DND-41 (cell line): ENCODE data around the gene SUCLG2.

Experiments used
- ATAC-seq: fragments of 200-7000 bp; cut with Tn5 transposase; 3 replicates; pipeline ENCODE4 v1.9.1; 2021; ENCODE audit warnings: low read depth; ENCODE audit not compliant: insufficient read depth
- DNase-seq: peaks from one replicate; pipeline ENCODE4 v3.0.0-alpha.2; 2020
- H2AFZ ChIP-seq: 2 replicates; pipeline ENCODE4 v1.6.0; 2012; ENCODE audit warnings: low read depth, low read length
- H3K27ac ChIP-seq: 2 replicates; pipeline ENCODE4 v1.5.1; 2012; ENCODE audit warnings: low read length, inconsistent platforms
- H3K27me3 ChIP-seq: fragments of 200-600 bp; sonication (generic); 2 replicates; pipeline ENCODE4 v1.6.0; 2012; ENCODE audit warnings: low read length, mild to moderate bottlenecking, inconsistent platforms; ENCODE audit not compliant: insufficient read depth, poor library complexity
- H3K36me3 ChIP-seq: 2 replicates; pipeline ENCODE4 v1.5.1; 2012; ENCODE audit warnings: low read length, inconsistent platforms; ENCODE audit not compliant: insufficient read depth
- H3K4me1 ChIP-seq: 2 replicates; pipeline ENCODE4 v1.5.1; 2012; ENCODE audit warnings: mild to moderate bottlenecking, low read length; ENCODE audit not compliant: insufficient read depth
- H3K4me2 ChIP-seq: 2 replicates; pipeline ENCODE4 v1.6.0; 2012; ENCODE audit warnings: mild to moderate bottlenecking, moderate library complexity, low read length, inconsistent platforms; ENCODE audit not compliant: insufficient read depth
- H3K4me3 ChIP-seq, 2 experiments: fragments of 200-600 bp in 1 of 2; shearing (Covaris generic) in 1 of 2; 2 replicates each; pipeline ENCODE4 v1.5.1; 2012 to 2016; ENCODE audit warnings: inconsistent platforms in 2 of 2, low read length in 2 of 2, mild to moderate bottlenecking in 2 of 2, low read depth in 1 of 2, moderate library complexity in 1 of 2
- H3K79me2 ChIP-seq: 2 replicates; pipeline ENCODE4 v1.6.0; 2012; ENCODE audit warnings: low read length, inconsistent platforms; ENCODE audit not compliant: insufficient read depth
- H3K9ac ChIP-seq: 2 replicates; pipeline ENCODE4 v1.6.0; 2012; ENCODE audit warnings: low read depth, mild to moderate bottlenecking, inconsistent platforms, low read length, moderate library complexity
- H3K9me3 ChIP-seq: 2 replicates; pipeline ENCODE4 v1.5.1; 2012; ENCODE audit warnings: low read length, moderate library complexity, mild to moderate bottlenecking, inconsistent platforms; ENCODE audit not compliant: insufficient read depth, severe bottlenecking
- H4K20me1 ChIP-seq: 2 replicates; pipeline ENCODE4 v1.6.0; 2012; ENCODE audit warnings: low read length; ENCODE audit not compliant: insufficient read depth
- CTCF ChIP-seq: IDR thresholded peaks from 2 replicates; pipeline ENCODE4 v1.5.1; 2012; ENCODE audit warnings: borderline replicate concordance, low read length, moderate library complexity, mild to moderate bottlenecking; ENCODE audit not compliant: poor library complexity, severe bottlenecking; ENCODE audit errors: extremely low read depth
- EZH2 ChIP-seq: IDR thresholded peaks from 3 replicates; pipeline ENCODE4 v1.6.1; 2012; ENCODE audit warnings: borderline replicate concordance, low read depth, mild to moderate bottlenecking, moderate library complexity, low read length, inconsistent platforms; ENCODE audit not compliant: severe bottlenecking

Gene SUCLG2

GRCh38 chr3:67414740-67415139 is 239.7 kb downstream of the SUCLG2 start:
- no peaks in the 10 kb centered on the region for H3K36me3 ChIP-seq
- H3K4me2 ChIP-seq, result no peak overlapping the region
- H4K20me1 ChIP-seq, result no peaks in the 10 kb centered on the region
- DNase-seq (no peak), ATAC-seq (no peak)
- no peak overlapping the region for H2AFZ ChIP-seq
- H3K79me2 ChIP-seq, result no peaks in the 10 kb centered on the region
- peaks cover 1% of the 10 kb centered on the region for H3K9me3 ChIP-seq
- no peak overlapping the region for H3K4me3 ChIP-seq
- no peak overlapping the region for H3K27ac ChIP-seq
- H3K4me1 ChIP-seq, result no peaks in the 10 kb centered on the region
- H3K27me3 ChIP-seq, result no peaks in the 10 kb centered on the region
- no peak for TF ChIP-seq CTCF
- TF ChIP-seq EZH2, result no peak
- H3K9ac ChIP-seq, result no peak overlapping the region

- no peak for DNase-seq
- Histone ChIP-seq H3K27ac (no peak overlapping the region), H3K9me3 (no peaks in the 10 kb centered on the region), H3K79me2 (no peaks in the 10 kb centered on the region), H3K36me3 (peaks cover 8% of the 10 kb centered on the region; the same call in 1 of the 2 replicates), H3K4me3 (no peak overlapping the region), H3K4me2 (no peak overlapping the region), H3K4me1 (no peaks in the 10 kb centered on the region), H4K20me1 (no peaks in the 10 kb centered on the region), H3K9ac (no peak overlapping the region), H3K27me3 (no peaks in the 10 kb centered on the region), H2AFZ (no peak overlapping the region)
- no peak for TF ChIP-seq EZH2
- no peak for TF ChIP-seq CTCF
- no peak for ATAC-seq
Measured at GRCh38 chr3:67405193-67405592, 249.2 kb downstream of the SUCLG2 start.

GRCh38 chr3:67402873-67403272 is 251.5 kb downstream of the SUCLG2 start:
- no peak overlapping the region for H3K27ac ChIP-seq
- H3K36me3 ChIP-seq, result peaks cover 13% of the 10 kb centered on the region; the same call in 1 of the 2 replicates
- H3K9me3 ChIP-seq, result no peaks in the 10 kb centered on the region
- H3K4me1 ChIP-seq, result no peaks in the 10 kb centered on the region
- no peak overlapping the region for H2AFZ ChIP-seq
- H3K4me3 ChIP-seq, result no peak overlapping the region
- no peak overlapping the region for H3K4me2 ChIP-seq
- ATAC-seq (no peak), DNase-seq (no peak)
- TF ChIP-seq CTCF, result no peak
- no peak for TF ChIP-seq EZH2
- no peak overlapping the region for H3K9ac ChIP-seq
- no peaks in the 10 kb centered on the region for H3K27me3 ChIP-seq
- H4K20me1 ChIP-seq, result no peaks in the 10 kb centered on the region
- no peaks in the 10 kb centered on the region for H3K79me2 ChIP-seq

- Histone ChIP-seq H3K27me3 (no peaks in the 10 kb centered on the region), H3K79me2 (no peaks in the 10 kb centered on the region), H3K27ac (no peak overlapping the region), H3K4me2 (no peak overlapping the region), H3K36me3 (peaks cover 13% of the 10 kb centered on the region; the same call in 1 of the 2 replicates), H3K9ac (no peak overlapping the region), H2AFZ (no peak overlapping the region), H3K9me3 (no peaks in the 10 kb centered on the region), H4K20me1 (no peaks in the 10 kb centered on the region), H3K4me1 (no peaks in the 10 kb centered on the region), H3K4me3 (no peak overlapping the region)
- DNase-seq, result no peak
- ATAC-seq, result no peak
- TF ChIP-seq CTCF, result no peak
- no peak for TF ChIP-seq EZH2
Measured at GRCh38 chr3:67401921-67402320, 252.5 kb downstream of the SUCLG2 start.
